GM23338 (cell line): Measurements from ENCODE around the gene SLC4A3.

Source experiments
- CTCF ChIP-seq, 2 experiments: fragments of 200-600 bp in 1 of 2; sonication (generic) in 1 of 2; conservative IDR thresholded peaks; 2 replicates each; pipeline versions ENCODE4 v1.5.1 to v1.6.1; 2016 to 2017; ENCODE audit warnings: antibody characterized with exemption in 2 of 2, low read depth in 2 of 2, mild to moderate bottlenecking in 2 of 2, moderate library complexity in 1 of 2
- JUNB ChIP-seq: IDR thresholded peaks from one replicate; pipeline ENCODE4 v1.6.1; 2016; ENCODE audit warnings: antibody characterized with exemption; ENCODE audit not compliant: unreplicated experiment

DNA sequence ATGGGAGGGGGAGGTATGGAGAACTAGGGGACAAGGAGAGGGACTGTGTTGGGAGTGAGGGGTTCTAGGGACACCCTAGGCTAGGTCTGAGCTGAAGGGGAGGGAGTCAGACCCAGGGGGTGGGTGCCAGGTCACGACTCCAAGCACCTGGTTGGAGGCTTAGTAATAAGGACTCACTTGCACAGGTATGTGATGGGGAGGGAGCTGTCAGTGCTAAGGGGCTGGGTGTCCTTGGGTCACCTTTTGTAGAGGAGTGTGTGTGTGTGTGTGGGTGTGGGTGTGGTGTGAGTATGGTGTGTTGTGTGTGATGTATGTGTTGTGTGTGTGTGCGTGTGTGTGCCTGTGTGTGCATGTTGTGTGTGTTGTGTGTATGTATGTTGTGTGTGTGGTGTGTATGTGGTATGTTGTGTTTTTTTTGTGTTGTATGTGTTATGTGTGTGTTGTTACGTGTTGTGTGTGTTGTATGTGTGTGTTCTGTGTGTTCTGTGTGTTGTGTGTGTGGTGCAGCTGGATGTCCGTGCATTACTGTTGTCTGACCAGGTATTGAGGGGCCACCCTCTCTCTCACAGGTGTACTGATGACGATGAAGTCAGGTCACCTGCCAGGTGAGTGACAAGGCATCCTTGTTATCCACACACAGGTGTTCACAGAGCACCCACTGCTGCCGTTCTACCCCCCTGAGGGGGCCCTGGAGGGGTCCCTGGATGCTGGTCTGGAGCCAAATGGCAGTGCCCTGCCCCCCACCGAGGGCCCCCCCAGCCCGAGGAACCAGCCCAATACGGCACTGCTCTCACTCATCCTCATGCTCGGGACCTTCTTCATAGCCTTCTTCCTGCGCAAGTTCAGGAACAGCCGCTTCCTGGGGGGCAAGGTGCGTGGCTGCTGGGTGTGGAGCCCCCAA is 9.8 kb downstream of the SLC4A3 start:
- TF ChIP-seq CTCF (conservative IDR thresholded peaks at IDR 0.05; ENCODE audit: low read depth in 2 of 2), result no peak
- TF ChIP-seq JUNB, result no peak
